Measurements from ENCODE around the gene MCM5.
"Not testable (repeated sequence)": the region's sequence is repeated elsewhere in the genome, so short reads cannot be mapped to it uniquely, and the experiment has no call there.

Gene MCM5

GRCh38 chr22:35435201-35435740 is 35.3 kb downstream of the MCM5 start:
- DNase-seq, result no peak

- DNase-seq, result no peak
Observed at GRCh38 chr22:35436421-35436820, 36.5 kb downstream of the MCM5 start.

- no peak for DNase-seq
Observed at GRCh38 chr22:35437049-35437448, 37.1 kb downstream of the MCM5 start.

GRCh38 chr22:35438673-35439364 is 38.9 kb downstream of the MCM5 start:
- not testable (repeated sequence) for DNase-seq

GRCh38 chr22:35439365-35439717 is 39.4 kb downstream of the MCM5 start:
- DNase-seq, result no peak

GRCh38 chr22:35440129-35440528 is 40.2 kb downstream of the MCM5 start:
- DNase-seq, result no peak

- no peak for DNase-seq
Observed at GRCh38 chr22:35441489-35442100, 41.7 kb downstream of the MCM5 start.

GRCh38 chr22:35442471-35442870 is 42.5 kb downstream of the MCM5 start:
- DNase-seq, result no peak

GRCh38 chr22:35443338-35443737 is 43.4 kb downstream of the MCM5 start:
- no peak for DNase-seq

GRCh38 chr22:35443790-35444684 is 44.1 kb downstream of the MCM5 start:
- DNase-seq, result no peak

- DNase-seq, result no peak
Observed at GRCh38 chr22:35444685-35445399, 44.9 kb downstream of the MCM5 start.

GRCh38 chr22:35445933-35446332 is 46.0 kb downstream of the MCM5 start:
- DNase-seq, result no peak

GRCh38 chr22:35446365-35446764 is 46.4 kb downstream of the MCM5 start:
- no peak for DNase-seq

- DNase-seq, result no peak
Observed at GRCh38 chr22:35448523-35448922, 48.6 kb downstream of the MCM5 start.

- DNase-seq, result no peak
Observed at GRCh38 chr22:35449829-35450689, 50.1 kb downstream of the MCM5 start.

- no peak for DNase-seq
Observed at GRCh38 chr22:35450824-35451569, 51.1 kb downstream of the MCM5 start.

- no peak for DNase-seq
Observed at GRCh38 chr22:35451592-35451991, 51.7 kb downstream of the MCM5 start.

GRCh38 chr22:35452351-35452781 is 52.4 kb downstream of the MCM5 start:
- no peak for DNase-seq

GRCh38 chr22:35452810-35453743 is 53.1 kb downstream of the MCM5 start:
- DNase-seq, result no peak
